ENCODE results near the gene ALKBH5. TPM values are rescaled to one million over a fixed set of nuclear protein-coding genes. Genes with fewer than 3 reads are reported as not detected.

The ALKBH5 gene
- total and polyA plus RNA-seq, 9 of the 15 experiments (the other 6 are each of a cell fraction or from before 2014, with no cell fraction given) = 11.4 to 70.0 (median 47.4) TPM

GRCh38 chr17:18184143-18185031 is 759 bp downstream of the ALKBH5 start (continued):
- TF ChIP-seq ZBTB40 (IDR thresholded peaks at IDR 0.05) = no peak
- TF ChIP-seq ZBTB40 (CRISPR knock-in tag; IDR thresholded peaks at IDR 0.05) = no peak
- no peak for TF ChIP-seq ZNF324 (CRISPR knock-in tag; IDR thresholded peaks at IDR 0.05)
- TF ChIP-seq ZNF512 (tag; IDR thresholded peaks at IDR 0.05) = no peak
- peak in 1 of 2 experiments; percentile 58; a peak in 2 of 4 replicates for TF ChIP-seq MNT (conservative IDR thresholded peaks at IDR 0.05)
- TF ChIP-seq ZBTB17 (CRISPR knock-in tag; IDR thresholded peaks at IDR 0.05) = no peak
- no peak for TF ChIP-seq FOXM1 (IDR thresholded peaks at IDR 0.05; ENCODE audit: low read depth)
- TF ChIP-seq FOXM1 (CRISPR knock-in tag; IDR thresholded peaks at IDR 0.05; ENCODE audit: low read depth) = no peak
- peak; percentile 51 for TF ChIP-seq HNRNPLL (IDR thresholded peaks at IDR 0.05; ENCODE audit: low read depth, low read length, poor library complexity, severe bottlenecking)
- no peak for TF ChIP-seq ARID2 (IDR thresholded peaks at IDR 0.05)
- peak; percentile 74 for TF ChIP-seq SAP30 (IDR thresholded peaks at IDR 0.05; ENCODE audit: borderline replicate concordance, insufficient read depth, low read depth, low read length, poor library complexity, severe bottlenecking)
- TF ChIP-seq PURB (CRISPR knock-in tag; IDR thresholded peaks at IDR 0.05; ENCODE audit: low read depth) = no peak
- peak; percentile 61 for TF ChIP-seq L3MBTL2 (IDR thresholded peaks at IDR 0.05)
- no peak for TF ChIP-seq CBX2 (IDR thresholded peaks at IDR 0.05; ENCODE audit: insufficient read depth, low read length, poor library complexity, severe bottlenecking)
